COLO668 (cell line): ENCODE measurements around the gene IRF4.

ENCODE experiments used
- DNase-seq: peaks from one replicate; lab custom pipeline; 2025; ENCODE audit not compliant: unreplicated experiment; lab: John Stamatoyannopoulos, UW

IRF4 gene

GRCh38 chr6:391559-392440 lies at the start of gene IRF4:
TSS of gene IRF4 (plus strand) at chr6:391752. CDS start at chr6:393153, 1,401 bp downstream.
- DNase-seq, result no peak

- DNase-seq, result no peak
Observed at GRCh38 chr6:341914-342831, 49.4 kb upstream of the IRF4 start.

GRCh38 chr6:342832-343179 lies 48.7 kb upstream of the IRF4 start:
- no peak for DNase-seq

GRCh38 chr6:343226-343935 lies 48.2 kb upstream of the IRF4 start:
- no peak for DNase-seq

- no peak for DNase-seq
Observed at GRCh38 chr6:343960-344815, 47.4 kb upstream of the IRF4 start.

- DNase-seq, result no peak
Observed at GRCh38 chr6:344816-345340, 46.7 kb upstream of the IRF4 start.

- no peak for DNase-seq
Observed at GRCh38 chr6:345747-346385, 45.7 kb upstream of the IRF4 start.

GRCh38 chr6:346386-347030 lies 45.0 kb upstream of the IRF4 start:
- no peak for DNase-seq

- DNase-seq, result no peak
Observed at GRCh38 chr6:347232-347631, 44.3 kb upstream of the IRF4 start.

GRCh38 chr6:347951-348859 lies 43.3 kb upstream of the IRF4 start:
- DNase-seq, result no peak

GRCh38 chr6:348860-349396 lies 42.6 kb upstream of the IRF4 start:
- no peak for DNase-seq

- no peak for DNase-seq
Observed at GRCh38 chr6:349491-349921, 42.0 kb upstream of the IRF4 start.

- DNase-seq, result no peak
Observed at GRCh38 chr6:350371-350770, 41.2 kb upstream of the IRF4 start.

GRCh38 chr6:351011-351866 lies 40.3 kb upstream of the IRF4 start:
- no peak for DNase-seq

GRCh38 chr6:351867-352289 lies 39.7 kb upstream of the IRF4 start:
- no peak for DNase-seq

- DNase-seq, result no peak
Observed at GRCh38 chr6:352474-352873, 39.1 kb upstream of the IRF4 start.

GRCh38 chr6:352896-353470 lies 38.6 kb upstream of the IRF4 start:
- no peak for DNase-seq
